IPS-18c (cell line): Measurements from ENCODE around the gene CSRNP2.

Experiments
- H3K4me3 ChIP-seq: 2 replicates; pipeline ENCODE4 v1.7.0; 2013; ENCODE audit warnings: low read depth, mild to moderate bottlenecking, low read length, moderate library complexity; ENCODE audit not compliant: insufficient read depth
- H3K9me3 ChIP-seq: one replicate; pipeline ENCODE4 v1.6.1; 2013; ENCODE audit warnings: mild to moderate bottlenecking, low read length, moderate library complexity; ENCODE audit not compliant: control insufficient read depth, insufficient read depth

CSRNP2 gene

DNA sequence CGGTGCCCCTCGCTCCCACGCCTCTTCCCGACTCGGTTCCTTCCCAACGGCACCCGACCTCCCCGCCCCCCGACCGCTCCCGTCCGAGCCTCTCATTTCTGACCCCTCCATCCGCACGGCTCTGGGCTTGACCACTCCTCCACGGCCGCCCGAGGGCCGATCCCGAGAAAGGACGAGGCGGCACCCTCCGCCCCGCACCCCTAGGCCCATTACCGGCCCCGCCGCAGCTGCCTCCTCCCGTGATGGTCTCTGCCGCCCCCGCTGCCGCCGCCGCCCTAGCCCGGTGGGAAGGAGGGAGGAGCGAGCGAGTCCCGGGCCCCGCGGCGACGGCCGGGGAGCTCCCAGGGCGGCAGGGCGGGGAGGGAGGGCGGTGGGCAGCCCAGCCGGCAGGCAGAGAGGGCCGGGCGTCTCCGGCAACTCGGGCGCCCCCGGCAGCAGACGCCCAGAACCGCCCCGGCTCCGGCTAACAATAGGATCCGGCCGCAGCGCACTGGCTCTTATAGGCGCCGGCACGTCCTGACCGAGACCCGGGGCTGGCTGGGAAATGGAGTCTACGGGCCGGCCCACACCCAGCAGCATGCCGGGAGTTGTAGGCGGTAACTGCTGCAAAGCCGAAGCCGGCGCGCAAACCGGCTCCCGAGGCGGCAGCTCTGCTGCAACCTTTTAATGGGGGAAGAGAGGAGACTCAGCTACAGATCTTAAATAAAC is at the start of gene CSRNP2:
TSS of gene CSRNP2 (minus strand) at position 471 of the 708 bp plus-strand sequence. CDS start 7,035 bp downstream, outside the sequence.
- Histone ChIP-seq H3K9me3 (no peaks in the 10 kb centered on the region), H3K4me3 (peak within 1 kb of the TSS; percentile 99)

DNA sequence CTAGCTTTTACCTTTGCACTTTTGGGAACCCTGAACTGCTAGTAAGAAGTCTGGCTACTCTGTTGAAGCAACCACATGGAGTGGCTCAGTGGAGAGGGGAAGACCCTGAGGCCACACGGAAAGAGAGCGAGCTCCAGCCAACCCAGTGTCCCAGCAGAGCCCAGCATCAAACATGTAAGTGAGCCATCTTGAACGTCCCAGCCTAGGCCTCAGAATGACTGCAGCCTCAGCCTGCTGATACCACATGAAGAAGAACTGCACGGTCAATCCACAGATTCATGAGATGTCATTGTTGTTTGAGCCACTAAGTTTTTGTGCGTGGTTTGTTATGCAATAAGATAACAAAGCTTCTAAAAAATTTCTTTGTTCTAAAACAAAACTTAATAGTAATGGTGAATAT is 49.3 kb upstream of the CSRNP2 start:
- Histone ChIP-seq H3K9me3 (no peaks in the 10 kb centered on the region), H3K4me3 (no peak overlapping the region)

DNA sequence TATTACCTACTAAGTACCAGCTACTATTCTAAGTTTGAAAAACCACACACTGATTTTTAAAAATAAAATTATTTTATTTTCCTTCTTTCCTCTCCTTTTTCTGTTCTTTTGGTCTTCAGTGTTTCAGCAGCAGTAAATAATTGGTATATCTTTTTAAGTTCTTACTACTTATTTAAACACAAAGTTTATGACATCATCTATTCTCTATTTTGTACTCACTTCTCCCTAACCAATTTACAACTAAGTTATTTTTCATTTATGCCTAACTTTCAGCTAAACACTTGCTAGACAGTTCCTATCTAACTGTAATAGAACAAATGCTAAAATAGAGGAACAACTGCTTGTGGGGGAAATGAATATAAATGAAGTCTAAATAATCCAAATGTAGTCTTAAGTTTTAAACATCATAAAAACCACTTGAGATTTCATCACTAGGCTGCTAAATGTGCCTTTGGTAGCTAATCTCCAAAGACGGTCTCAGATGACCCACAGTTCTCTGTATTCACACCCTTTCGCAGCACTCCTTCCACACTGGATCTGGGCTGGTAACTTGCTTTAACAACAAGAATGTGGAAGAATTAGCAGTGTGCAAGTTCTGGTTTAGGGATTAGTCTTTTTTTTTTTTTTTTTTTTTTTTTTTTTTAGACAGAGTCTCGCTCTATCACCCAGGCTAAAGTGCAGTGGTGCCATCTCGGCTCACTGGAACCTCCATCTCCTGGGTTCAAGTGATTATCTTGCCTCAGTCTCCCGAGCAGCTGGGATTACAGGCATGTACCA is 48.5 kb upstream of the CSRNP2 start:
- H3K9me3 ChIP-seq, result no peaks in the 10 kb centered on the region
- no peak overlapping the region for H3K4me3 ChIP-seq

DNA sequence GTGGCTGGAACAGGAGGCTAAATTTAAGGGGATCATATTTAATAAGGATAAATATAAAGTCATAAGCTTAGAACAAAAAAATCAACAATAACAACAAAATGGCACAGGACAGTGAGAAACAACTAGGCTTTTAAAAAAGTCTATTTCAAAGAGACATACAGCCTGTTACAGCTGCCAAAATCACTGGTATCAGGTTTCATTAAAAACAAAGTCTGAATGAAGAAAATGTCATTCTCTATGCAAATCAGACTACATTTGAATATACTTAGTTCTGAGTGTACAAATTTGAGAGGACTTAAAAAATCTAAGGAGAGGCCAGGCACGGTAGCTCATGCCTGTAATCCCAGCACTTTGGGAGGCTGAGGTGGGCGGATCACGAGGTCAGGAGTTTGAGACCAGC is 45.5 kb upstream of the CSRNP2 start:
- Histone ChIP-seq H3K9me3 (no peaks in the 10 kb centered on the region), H3K4me3 (no peak overlapping the region)

GRCh38 chr12:51127050-51127729 is 43.8 kb upstream of the CSRNP2 start:
- no peak overlapping the region for H3K4me3 ChIP-seq
- H3K9me3 ChIP-seq, result no peaks in the 10 kb centered on the region

- Histone ChIP-seq H3K9me3 (no peaks in the 10 kb centered on the region), H3K4me3 (no peak overlapping the region)
Observed at GRCh38 chr12:51126297-51126696, 42.9 kb upstream of the CSRNP2 start.

- Histone ChIP-seq H3K9me3 (no peaks in the 10 kb centered on the region), H3K4me3 (no peak overlapping the region)
Observed at GRCh38 chr12:51124504-51124903, 41.1 kb upstream of the CSRNP2 start.

DNA sequence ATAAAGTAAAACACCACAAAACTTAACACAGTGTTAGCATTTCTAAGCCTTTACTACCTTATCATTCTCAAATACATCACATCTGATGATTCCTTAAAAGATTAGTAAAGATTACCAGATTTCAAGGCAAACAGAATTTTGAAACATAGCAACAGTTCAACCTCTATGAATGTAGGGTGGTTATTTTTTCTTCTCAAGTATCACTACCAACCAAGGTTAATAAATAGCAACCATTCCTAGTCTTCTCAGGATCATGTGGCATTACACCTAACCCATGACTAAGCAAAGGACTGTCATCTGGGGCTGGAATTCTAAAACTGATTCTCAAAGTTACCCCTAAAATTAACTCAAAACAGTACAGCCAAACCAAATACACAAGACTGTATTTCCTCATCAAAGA is 39.4 kb upstream of the CSRNP2 start:
- H3K4me3 ChIP-seq, result no peak overlapping the region
- no peaks in the 10 kb centered on the region for H3K9me3 ChIP-seq

- Histone ChIP-seq H3K9me3 (no peaks in the 10 kb centered on the region), H3K4me3 (no peak overlapping the region)
Observed at GRCh38 chr12:51118706-51119105, 35.3 kb upstream of the CSRNP2 start.

GRCh38 chr12:51115533-51115932 is 32.1 kb upstream of the CSRNP2 start:
- no peaks in the 10 kb centered on the region for H3K9me3 ChIP-seq

GRCh38 chr12:51108136-51108535 is 24.7 kb upstream of the CSRNP2 start:
- Histone ChIP-seq H3K4me3 (no peak overlapping the region), H3K9me3 (no peaks in the 10 kb centered on the region)

More at GRCh38 chr12:51115533-51115932, 32.1 kb upstream of the CSRNP2 start:
- H3K4me3 ChIP-seq, result no peak overlapping the region

- H3K4me3 ChIP-seq, result no peak overlapping the region
- no peaks in the 10 kb centered on the region for H3K9me3 ChIP-seq
Observed at GRCh38 chr12:51103977-51104376, 20.6 kb upstream of the CSRNP2 start.

DNA sequence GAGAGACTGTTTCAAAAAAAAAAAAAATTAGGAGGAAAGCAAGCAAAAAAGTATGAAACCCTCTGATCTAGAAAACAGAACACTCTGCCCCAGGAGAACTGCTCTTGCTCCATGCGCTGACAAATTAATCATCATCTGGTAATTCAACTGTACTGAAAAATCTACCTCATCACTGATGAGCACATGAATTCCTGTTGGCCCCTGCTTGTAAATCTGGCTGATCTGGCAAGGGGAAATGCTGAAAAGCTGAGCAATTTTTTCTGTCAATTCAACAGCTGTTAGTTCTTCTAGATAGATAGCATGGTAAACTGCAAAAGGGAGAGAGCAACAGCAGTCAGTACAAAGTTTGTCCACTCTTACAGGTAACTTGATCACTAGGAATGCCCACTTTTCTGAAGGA is 15.2 kb upstream of the CSRNP2 start:
- no peaks in the 10 kb centered on the region for H3K9me3 ChIP-seq
- no peak overlapping the region for H3K4me3 ChIP-seq

GRCh38 chr12:51090705-51091229 is 7.4 kb upstream of the CSRNP2 start:
- Histone ChIP-seq H3K4me3 (no peak overlapping the region), H3K9me3 (no peaks in the 10 kb centered on the region)

- Histone ChIP-seq H3K4me3 (no peak overlapping the region), H3K9me3 (no peaks in the 10 kb centered on the region)
Observed at GRCh38 chr12:51087818-51088217, 4.4 kb upstream of the CSRNP2 start.

DNA sequence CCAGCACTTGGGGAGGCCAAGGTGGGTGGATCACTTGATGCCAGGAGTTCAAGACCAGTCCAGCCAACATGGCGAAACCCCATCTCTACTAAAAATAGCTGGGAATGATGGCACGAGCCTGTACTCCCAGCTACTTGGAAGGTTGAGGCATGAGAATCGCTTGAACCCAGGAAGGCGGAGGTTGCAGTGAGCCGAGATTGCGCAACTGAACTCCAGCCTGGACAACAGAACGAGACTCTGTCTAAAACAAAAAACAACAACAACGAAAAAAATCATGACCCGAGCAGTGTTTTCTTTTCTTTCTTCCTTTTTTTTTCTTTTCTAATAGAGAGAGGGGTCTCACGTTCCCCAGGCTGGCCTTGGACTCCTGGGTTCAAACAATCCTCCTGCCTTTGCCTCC is 3.5 kb upstream of the CSRNP2 start:
- Histone ChIP-seq H3K9me3 (no peaks in the 10 kb centered on the region), H3K4me3 (no peak overlapping the region)

DNA sequence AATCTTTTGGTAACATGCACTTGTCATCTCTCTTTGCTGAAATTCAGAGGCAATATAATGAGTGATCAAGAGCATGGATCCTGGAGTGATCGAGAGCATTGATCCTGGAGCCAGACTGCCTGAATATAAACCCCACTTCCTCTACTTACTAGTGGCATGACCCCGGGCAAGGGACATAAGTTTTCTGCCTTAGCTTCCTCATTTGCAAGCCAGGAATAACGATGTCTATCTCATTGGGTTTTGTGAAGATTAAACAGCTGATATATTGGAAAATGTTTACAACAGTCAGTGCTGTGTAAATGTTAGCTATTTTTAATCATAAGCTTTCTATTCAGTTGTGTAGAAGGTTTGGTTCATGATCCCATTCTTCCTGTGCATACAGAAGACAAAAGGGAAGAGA is 2.4 kb upstream of the CSRNP2 start:
- H3K9me3 ChIP-seq, result no peaks in the 10 kb centered on the region
- no peak overlapping the region for H3K4me3 ChIP-seq
